MG63 (cell line): ENCODE data around the gene MPPE1. TPM values are rescaled to one million over a fixed set of nuclear protein-coding genes. Genes with fewer than 3 reads are reported as not detected.
"Not testable (repeated sequence)": the region's sequence is repeated elsewhere in the genome, so short reads cannot be mapped to it uniquely, and the experiment has no call there.

ENCODE experiments used
- DNase-seq: peaks from one replicate; pipeline ENCODE4 v3.0.0-alpha.2; 2020
- H3K27me3 ChIP-seq: fragments of 250-450 bp; sonication (Bioruptor Pico); 2 replicates; pipeline ENCODE4 v1.5.1; 2020; ENCODE audit warnings: mild to moderate bottlenecking, moderate library complexity
- H3K36me3 ChIP-seq: fragments of 250-450 bp; sonication (Bioruptor Pico); 2 replicates; pipeline ENCODE4 v1.5.1; 2020; ENCODE audit warnings: mild to moderate bottlenecking, moderate library complexity
- H3K4me3 ChIP-seq: fragments of 250-450 bp; sonication (Bioruptor Pico); 2 replicates; pipeline ENCODE4 v1.5.1; 2020; ENCODE audit warnings: mild to moderate bottlenecking, moderate library complexity
- H3K9me3 ChIP-seq: fragments of 250-450 bp; sonication (Bioruptor Pico); 2 replicates; pipeline ENCODE4 v1.5.1; 2020; ENCODE audit warnings: mild to moderate bottlenecking, moderate library complexity
- total RNA-seq: library from RNA; depleted of rRNA; stranded (reverse); fragments of >200 nt; shearing (Covaris generic); gene quantifications from 2 replicates; pipeline ENCODE4 v1.2.3, GENCODE V29; 2014; ENCODE audit warnings: low replicate concordance

Gene MPPE1
- total RNA-seq, 1 experiment from 2014 or later, result 29.6 TPM

DNA sequence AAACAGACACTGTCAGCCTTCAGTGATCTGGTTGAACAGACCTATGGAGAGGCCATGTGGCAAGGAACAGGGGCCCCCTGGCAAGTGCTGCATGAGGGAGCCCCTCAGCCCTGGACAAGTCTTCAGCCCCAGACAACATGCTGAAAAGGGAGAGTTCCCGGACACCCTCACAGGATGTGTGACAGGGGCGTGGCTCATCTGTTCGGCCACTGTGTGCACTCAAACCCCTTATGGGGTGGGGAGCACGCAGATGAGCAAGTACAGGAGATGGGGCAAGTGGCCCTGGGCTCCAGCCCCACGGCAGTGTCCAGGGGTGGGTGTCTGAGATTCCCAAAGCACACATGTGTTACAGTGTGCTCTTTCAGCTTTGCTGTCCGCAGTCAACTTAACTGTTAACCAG lies 35.4 kb upstream of the MPPE1 start:
- no peak for DNase-seq
- H3K4me3 ChIP-seq, result no peak overlapping the region
- H3K36me3 ChIP-seq, result no peaks in the 10 kb centered on the region
- no peaks in the 10 kb centered on the region for H3K27me3 ChIP-seq
- H3K9me3 ChIP-seq, result no peaks in the 10 kb centered on the region

DNA sequence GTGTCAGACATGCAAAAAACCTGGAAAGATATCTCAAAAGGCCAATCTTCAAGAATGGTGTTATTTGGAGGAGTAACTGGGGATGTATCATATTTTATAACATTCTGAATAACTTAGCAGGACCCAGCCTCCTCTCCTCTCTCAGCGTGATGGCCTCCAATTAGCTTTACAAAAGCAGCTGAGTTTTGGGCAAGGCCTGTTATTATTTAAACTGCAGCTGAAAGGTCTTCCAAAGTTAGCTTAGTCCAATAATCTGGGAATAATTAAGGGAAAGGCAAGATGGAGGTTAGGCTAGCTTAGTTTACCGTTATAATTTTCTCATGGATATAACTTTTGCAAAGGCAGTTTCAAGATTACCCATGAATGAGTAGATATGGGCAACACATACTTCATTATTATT lies 32.8 kb upstream of the MPPE1 start:
- Histone ChIP-seq H3K36me3 (no peaks in the 10 kb centered on the region), H3K27me3 (no peaks in the 10 kb centered on the region), H3K4me3 (no peak overlapping the region), H3K9me3 (no peaks in the 10 kb centered on the region)
- DNase-seq, result no peak

DNA sequence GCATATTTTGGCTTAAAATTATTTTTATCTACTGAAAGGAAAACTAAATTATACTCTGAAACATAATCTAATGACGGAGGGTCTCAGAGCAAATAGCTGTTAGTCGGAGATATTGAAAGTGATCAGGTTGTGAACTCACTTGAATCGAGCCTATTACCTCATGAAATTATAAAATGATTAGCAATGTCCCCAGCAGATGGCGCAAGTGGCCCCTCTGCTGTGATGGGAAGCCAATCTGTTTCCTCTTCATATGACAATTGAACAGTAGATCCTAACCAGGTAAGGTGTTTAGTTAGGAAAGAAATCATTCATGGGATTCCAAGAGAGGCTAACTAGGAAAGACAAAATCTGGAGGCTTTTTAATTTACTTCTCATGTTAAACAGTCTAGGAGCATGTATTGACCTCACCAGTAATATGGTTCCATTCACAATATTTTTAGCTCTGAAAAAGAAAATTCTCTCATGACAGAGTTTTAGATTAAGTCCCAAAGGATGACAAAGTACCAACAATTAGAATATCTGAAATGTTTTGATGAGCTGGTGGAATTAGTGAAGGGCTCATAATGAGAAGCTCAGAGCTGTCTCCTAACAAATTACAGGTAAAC lies 29.9 kb upstream of the MPPE1 start:
- H3K27me3 ChIP-seq, result no peaks in the 10 kb centered on the region
- DNase-seq, result peak; percentile 34
- H3K4me3 ChIP-seq, result no peak overlapping the region
- H3K36me3 ChIP-seq, result no peaks in the 10 kb centered on the region
- H3K9me3 ChIP-seq, result no peaks in the 10 kb centered on the region

- Histone ChIP-seq H3K36me3 (no peaks in the 10 kb centered on the region), H3K4me3 (no peak overlapping the region), H3K9me3 (no peaks in the 10 kb centered on the region), H3K27me3 (no peaks in the 10 kb centered on the region)
- DNase-seq, result no peak
Measured at GRCh38 chr18:11932393-11932792, 24.3 kb upstream of the MPPE1 start.

- Histone ChIP-seq H3K36me3 (no peaks in the 10 kb centered on the region), H3K4me3 (no peak overlapping the region), H3K9me3 (no peaks in the 10 kb centered on the region), H3K27me3 (no peaks in the 10 kb centered on the region)
- no peak for DNase-seq
Measured at GRCh38 chr18:11927497-11927896, 19.4 kb upstream of the MPPE1 start.

DNA sequence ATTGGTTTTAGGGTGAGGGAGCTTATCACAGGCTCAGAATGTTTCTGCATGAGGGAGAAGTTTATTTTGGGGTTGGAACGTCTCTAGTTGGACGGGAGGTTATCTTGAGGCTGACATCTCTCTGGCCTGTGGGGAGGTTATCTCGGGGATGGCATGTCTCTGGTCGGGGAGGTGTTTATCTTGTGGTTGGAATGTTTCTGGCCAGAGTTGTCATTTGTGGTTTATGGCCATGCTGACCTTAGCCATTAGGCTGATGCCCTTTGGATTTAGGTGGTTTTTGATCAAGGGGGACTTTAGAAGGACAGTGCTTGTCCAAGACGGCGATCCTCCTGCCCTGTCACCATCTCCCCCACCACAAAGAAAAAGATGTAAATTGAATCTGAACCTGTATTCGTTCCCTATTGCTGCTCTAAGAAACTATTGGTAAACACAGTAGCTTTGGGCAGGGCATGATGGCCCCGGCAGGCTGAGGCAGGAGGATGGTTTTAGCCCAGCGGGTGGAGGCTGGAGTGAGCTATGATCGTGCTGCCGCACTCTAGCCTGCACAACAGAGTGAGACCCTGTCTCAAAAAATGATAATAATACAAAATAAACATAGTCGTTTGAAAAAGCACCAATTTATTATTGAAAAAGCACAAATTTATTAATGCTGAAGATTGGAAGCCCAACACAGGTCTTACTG lies 17.8 kb upstream of the MPPE1 start:
- H3K27me3 ChIP-seq, result no peaks in the 10 kb centered on the region
- H3K36me3 ChIP-seq, result no peaks in the 10 kb centered on the region
- H3K9me3 ChIP-seq, result no peaks in the 10 kb centered on the region
- H3K4me3 ChIP-seq, result no peak overlapping the region
- DNase-seq, result no peak

DNA sequence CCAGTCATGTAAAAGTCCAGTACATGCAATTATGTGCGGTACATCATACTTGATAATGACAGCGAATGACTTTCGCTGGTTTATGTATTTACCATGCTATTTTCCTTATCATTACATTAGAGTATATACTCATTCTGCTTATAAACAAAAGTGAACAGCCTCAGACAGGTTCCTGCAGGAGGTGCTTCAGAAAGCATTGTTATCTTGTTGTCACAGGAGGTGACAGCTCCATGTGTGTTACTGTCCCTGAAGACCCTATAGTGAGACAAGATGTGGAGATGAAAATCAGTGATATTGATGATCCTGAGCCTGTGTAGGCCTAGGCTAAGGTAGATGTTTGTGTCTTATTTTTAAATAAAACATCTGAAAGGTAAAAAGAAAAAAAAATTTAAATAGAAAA lies 15.3 kb upstream of the MPPE1 start:
- Histone ChIP-seq H3K36me3 (no peaks in the 10 kb centered on the region), H3K27me3 (no peaks in the 10 kb centered on the region), H3K9me3 (no peaks in the 10 kb centered on the region), H3K4me3 (no peak overlapping the region)
- DNase-seq, result no peak

DNA sequence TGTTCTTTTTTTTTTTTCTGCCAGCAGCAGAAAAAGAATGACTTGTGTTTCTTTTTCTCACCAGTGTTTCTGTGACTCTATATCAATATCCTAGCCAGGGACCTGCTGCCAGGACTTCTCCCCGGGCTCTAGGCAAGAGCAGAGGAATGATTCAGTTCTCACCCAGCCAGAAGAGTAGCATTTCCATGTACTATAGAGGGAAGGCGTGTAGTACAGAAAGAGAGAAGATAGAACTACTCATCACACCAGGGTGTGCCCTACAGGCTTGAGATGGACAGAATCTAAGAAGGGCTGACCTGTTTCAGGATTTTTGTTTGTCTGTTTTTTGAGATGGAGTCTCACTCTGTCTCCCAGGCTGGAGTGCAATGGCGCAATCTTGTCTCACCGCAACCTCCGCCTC lies 11.4 kb upstream of the MPPE1 start:
- not testable (repeated sequence) for DNase-seq, H3K4me3 ChIP-seq, H3K36me3 ChIP-seq

DNA sequence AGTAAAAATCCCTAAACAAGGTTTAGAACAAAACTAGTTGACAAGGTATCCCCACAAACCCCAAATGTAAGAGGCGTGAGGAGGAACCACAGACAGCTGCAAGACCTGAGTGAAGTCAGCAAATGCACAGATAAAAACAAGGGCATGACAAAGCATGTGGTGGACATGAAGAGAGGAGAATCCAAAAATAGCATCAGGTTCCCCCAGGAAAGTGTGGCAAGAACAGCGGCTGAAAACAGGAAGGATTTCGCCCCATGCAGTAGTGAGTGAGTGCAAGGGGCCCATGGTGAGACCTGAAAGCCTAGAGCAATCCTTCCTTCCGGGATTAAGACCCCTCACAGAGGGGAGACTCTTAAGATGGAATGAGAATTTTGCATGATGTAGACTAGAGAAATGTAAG lies 8.8 kb upstream of the MPPE1 start:
- not testable (repeated sequence) for H3K9me3 ChIP-seq, H3K4me3 ChIP-seq, DNase-seq, H3K27me3 ChIP-seq, H3K36me3 ChIP-seq

More for the DNA sequence above, 11.4 kb upstream of the MPPE1 start:
- not testable (repeated sequence) for H3K27me3 ChIP-seq, H3K9me3 ChIP-seq

- Histone ChIP-seq H3K4me3 (peak overlapping the region; percentile 85), H3K27me3 (no peaks in the 10 kb centered on the region), H3K36me3 (peaks cover 2% of the 10 kb centered on the region; the same call in 1 of the 2 replicates), H3K9me3 (no peaks in the 10 kb centered on the region)
- no peak for DNase-seq
Measured at GRCh38 chr18:11909591-11910026, 1.5 kb upstream of the MPPE1 start.

GRCh38 chr18:11909061-11909455 lies 941 bp upstream of the MPPE1 start:
- no peaks in the 10 kb centered on the region for H3K27me3 ChIP-seq
- H3K4me3 ChIP-seq, result peak overlapping the region; percentile 85
- no peak for DNase-seq
- no peaks in the 10 kb centered on the region for H3K9me3 ChIP-seq
- peaks cover 2% of the 10 kb centered on the region; the same call in 1 of the 2 replicates for H3K36me3 ChIP-seq

- H3K27me3 ChIP-seq, result no peaks in the 10 kb centered on the region
- no peak for DNase-seq
- H3K36me3 ChIP-seq, result peaks cover 2% of the 10 kb centered on the region; the same call in 1 of the 2 replicates
Measured at GRCh38 chr18:11906926-11907874, 917 bp downstream of the MPPE1 start.

DNA sequence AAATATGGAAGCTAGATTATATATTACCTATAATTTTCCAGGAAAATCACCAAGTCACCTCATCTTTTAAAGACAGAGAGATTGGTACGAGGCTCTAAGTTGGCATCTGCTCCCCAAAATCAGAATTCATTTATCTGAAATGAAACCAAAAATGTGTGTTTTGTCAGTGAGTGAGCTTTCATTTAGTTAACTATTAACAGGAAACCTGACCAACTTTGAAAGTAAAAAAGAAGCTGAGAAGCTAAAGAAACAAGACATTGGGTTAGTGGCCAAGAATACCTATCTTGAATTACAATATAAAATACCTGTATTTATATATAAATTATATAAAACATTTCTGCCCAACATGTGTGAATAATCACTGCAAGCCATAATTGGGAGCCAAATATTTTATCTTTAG lies 1.9 kb downstream of the MPPE1 start:
- Histone ChIP-seq H3K4me3 (no peak overlapping the region), H3K9me3 (no peaks in the 10 kb centered on the region)
- no peak for DNase-seq

More at GRCh38 chr18:11906926-11907874, 917 bp downstream of the MPPE1 start:
- H3K4me3 ChIP-seq, result peak overlapping the region; percentile 85
- no peaks in the 10 kb centered on the region for H3K9me3 ChIP-seq

DNA sequence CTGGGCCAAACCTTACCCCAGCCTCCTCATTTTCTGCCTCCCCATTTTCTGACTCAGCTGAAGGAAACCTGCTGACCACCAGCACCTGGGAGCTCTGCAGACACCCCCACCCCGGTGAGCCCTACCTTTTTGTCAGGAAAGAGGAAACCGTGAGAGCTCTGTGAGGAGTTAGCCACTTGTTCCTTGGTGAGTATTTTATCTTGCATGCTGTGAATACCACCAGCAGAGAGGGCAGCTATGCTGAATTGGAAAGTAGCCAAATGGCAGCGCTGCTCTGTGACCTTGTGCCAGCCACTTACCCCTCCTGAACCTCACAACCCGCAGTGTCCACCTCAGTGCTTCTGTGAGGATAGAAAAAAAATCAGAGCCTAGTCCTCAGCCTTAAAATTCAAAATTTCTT lies 2.5 kb downstream of the MPPE1 start:
- Histone ChIP-seq H3K27me3 (no peaks in the 10 kb centered on the region), H3K36me3 (peaks cover 2% of the 10 kb centered on the region; the same call in 1 of the 2 replicates), H3K9me3 (no peaks in the 10 kb centered on the region), H3K4me3 (no peak overlapping the region)
- no peak for DNase-seq

More for the DNA sequence above, 1.9 kb downstream of the MPPE1 start:
- Histone ChIP-seq H3K27me3 (no peaks in the 10 kb centered on the region), H3K36me3 (peaks cover 2% of the 10 kb centered on the region; the same call in 1 of the 2 replicates)

DNA sequence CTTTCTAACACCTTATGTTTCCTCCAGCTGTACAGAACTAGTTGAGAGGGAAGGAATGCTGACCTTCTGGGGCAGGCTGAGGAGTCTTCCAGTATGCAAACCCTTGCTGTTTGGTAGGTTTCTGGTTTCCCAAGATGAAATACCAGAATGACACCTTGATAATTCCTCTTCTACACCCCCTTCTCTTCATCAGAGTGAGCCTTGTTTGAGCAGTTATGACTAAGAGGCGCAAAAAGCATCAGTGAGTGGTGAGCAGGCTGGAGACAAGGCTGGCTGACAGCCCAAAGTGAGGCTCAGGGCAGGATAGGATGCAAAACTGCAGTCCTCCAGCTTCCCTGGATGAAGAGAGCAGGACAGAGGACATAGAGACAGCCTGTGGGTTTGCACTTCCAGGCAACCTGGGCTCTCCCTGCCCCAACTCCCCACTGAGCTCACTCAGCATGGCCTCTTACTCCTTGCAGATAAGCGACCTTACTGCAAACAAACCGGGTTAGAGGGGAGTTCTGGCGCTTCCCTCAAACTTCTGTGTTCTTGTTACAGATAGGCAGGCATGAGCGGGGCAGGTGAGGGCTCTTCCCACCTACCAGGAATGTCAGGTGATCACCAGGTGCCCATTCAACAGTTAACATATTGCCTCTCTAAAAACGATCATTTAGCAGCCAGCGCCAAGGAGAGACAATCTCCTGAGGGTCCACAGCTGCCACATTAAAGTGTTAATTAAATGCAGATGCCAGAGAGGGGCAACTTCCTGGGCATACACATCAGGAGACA lies 5.4 kb downstream of the MPPE1 start:
- Histone ChIP-seq H3K27me3 (no peaks in the 10 kb centered on the region), H3K9me3 (no peaks in the 10 kb centered on the region), H3K36me3 (peaks cover 2% of the 10 kb centered on the region; the same call in 1 of the 2 replicates), H3K4me3 (no peak overlapping the region)
- DNase-seq, result no peak

- DNase-seq, result no peak
- Histone ChIP-seq H3K4me3 (no peak overlapping the region), H3K27me3 (no peaks in the 10 kb centered on the region), H3K9me3 (no peaks in the 10 kb centered on the region), H3K36me3 (peaks cover 6% of the 10 kb centered on the region)
Measured at GRCh38 chr18:11901826-11902438, 6.2 kb downstream of the MPPE1 start.
